GM19328 (cell line): ENCODE results near the gene TMEM190.
"Not testable (repeated sequence)": the region's sequence is repeated elsewhere in the genome, so short reads cannot be mapped to it uniquely, and the experiment has no call there.

Experiments
- ATAC-seq: cut with Tn5 transposase; IDR thresholded peaks from one replicate; pipeline ENCODE4 v1.9.1; 2021; ENCODE audit warnings: mild to moderate bottlenecking, moderate library complexity; ENCODE audit not compliant: unreplicated experiment

The TMEM190 gene

DNA sequence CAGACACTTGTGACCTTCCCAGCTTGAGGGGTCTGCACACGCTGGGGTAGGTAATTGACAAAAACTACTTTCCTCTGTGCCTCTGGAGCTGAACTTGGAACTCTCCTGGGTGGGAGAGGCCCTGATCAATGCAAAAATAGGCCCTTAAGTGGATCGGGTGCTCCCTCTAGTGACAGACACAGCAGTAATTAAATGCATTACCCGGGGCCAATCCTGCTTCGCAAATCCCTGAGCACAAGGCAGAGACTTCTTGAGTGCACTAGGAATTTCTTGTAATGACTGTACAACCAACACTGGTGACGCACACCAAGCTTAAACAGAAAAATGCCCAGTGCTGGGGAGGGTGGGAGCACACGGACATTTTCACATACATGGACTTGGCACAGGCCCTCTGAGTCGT is 41.6 kb downstream of the TMEM190 start:
- ATAC-seq: no peak

DNA sequence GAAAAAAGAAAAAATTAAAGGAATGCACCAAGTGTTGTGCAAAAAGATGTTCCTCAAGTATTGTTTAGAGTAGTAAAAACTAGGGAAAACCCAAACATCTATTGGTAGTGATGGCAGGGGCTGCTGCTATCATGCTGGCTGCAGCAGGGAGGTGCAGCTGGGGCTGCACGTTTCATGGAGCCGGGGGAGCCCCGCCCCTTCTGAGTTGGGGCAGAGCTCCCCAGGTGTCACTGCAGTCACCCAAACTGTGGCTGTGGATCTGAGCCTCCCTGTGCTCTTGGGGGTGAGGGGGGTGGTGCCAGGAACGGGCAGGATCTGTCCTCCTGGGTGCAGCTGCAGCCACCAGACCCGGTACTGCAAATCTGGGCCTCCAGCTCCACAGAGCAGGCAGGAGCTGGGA is 42.5 kb downstream of the TMEM190 start:
- ATAC-seq: no peak

DNA sequence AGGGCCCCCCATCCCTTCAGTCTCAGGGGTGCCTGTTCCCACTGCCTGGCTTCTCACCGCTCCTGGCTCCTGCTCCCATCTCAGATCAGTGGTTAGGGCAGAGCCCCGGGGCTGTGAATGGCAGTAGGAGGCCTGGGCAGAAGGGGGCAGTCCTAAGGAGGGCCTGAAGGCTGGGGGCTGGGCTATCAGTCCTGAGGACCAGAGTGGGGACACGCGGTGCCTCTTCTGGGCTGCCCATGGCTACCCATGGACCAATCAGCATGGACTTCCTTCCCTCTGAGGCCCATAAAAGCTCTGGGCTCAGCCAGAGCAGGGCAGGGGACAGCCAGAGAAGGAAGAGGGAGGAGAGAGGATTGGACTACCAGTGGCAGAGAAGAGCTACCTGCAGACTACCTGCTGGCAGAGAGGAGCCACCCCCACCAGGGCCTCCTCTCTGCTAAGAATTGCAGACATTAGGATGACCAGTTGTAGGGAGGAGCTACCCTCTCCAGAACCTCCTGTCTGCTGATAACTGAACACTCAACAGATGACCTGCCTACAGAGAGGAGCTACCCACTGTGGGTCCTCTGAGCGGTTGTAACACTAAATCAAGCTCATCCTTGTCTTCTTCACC is 43.1 kb downstream of the TMEM190 start:
- no peak for ATAC-seq

DNA sequence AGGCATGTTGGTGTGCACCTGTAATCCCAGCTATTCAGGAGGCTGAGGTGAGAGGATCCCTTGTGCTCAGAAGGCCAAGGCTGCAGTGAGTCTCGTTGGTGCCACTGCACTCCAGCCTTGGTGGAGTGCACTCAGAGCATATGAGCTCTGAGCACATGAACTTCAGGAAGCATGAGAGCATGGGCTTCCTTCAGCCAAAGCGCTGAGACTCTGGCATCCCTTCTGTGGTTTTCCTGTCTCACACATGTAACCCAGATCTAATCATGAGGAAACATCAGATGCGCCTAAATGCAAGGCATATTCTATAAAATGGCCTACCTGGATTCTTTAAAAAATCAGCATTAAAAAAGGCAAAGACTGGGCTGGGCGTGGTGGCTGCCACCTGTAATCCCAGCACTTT is 44.7 kb downstream of the TMEM190 start:
- not testable (repeated sequence) for ATAC-seq

DNA sequence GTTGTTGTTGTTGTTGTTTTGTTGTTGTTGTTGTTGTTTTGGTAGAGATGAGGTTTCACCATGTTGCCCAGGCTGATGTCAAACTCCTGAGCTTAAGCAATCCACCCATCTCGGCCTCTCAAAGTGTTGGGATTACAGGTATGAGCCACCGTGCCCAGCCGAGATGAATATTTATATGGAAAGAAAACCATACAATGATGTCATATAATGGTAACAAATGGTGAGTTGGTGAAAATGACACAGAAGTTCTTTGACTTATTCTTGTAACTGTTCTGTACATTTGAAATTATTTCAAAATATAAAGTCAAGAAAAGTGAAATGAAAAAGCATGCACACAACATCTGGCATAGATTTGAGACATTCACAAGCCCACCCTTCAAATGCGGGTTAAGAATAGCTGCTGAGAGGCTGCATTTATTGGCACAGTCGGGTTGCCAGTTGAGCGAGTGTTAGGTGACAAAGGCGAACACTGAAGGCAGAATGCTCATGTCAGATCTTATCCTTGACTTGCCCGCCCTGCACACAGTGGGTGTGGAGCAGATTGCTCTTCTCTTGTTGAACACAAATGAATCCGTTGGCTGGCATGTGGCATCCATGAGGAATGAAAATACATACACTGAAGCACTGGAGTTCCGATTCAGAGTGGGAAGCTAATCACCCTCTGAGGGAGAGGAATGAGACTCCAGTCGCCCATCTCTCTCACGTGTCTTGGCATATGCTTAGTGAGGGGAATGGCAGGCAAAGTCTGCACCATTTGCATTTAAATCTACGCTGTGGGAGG is 46.8 kb downstream of the TMEM190 start:
- ATAC-seq: no peak

DNA sequence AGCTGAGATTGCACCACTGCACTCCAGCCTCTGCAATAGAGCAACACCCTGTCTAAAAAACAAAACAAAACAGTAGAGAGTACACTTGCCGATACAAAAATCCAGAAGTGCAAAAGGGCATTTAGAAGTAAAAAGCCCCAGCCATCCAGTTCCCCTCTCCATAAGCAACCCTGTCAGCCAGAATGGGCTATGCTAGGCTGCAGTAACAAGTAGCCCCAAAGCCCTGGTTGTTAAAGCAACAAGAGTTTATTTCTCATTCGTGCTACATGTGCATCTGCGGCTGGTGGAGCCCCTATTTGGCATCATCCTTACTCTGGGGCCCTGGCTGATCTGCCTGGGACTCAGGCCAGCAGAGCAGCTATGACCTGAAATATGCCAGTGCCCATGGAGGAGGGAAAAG is 47.9 kb downstream of the TMEM190 start:
- no peak for ATAC-seq

DNA sequence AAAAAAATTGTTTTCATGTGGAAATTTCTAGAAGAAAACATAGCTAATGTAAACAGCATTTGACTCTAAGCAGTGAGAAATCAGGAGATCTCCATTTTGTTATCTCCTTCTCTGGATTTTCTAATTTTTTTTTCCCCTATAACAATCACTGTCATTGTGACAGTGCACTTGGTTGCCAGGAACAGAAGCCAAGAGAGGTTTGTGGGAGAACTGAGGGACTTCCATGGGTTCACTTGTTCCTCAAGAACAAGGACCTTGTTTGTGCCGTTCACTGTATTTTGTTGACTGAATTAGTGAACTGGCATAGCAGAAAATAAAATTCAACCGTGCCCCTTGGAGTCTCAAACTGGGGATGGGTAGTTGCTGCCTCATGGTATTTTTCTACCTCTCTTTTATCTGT is 49.4 kb downstream of the TMEM190 start:
- ATAC-seq: no peak
